ENCODE data around the gene MYBL2.

The MYBL2 gene

GRCh38 chr20:43723186-43723585 lies 56.3 kb downstream of the MYBL2 start:
- H3K4me3 ChIP-seq (ENCODE audit: low read length), result no peak overlapping the region
- no peak for TF ChIP-seq ZNF274 (IDR thresholded peaks at IDR 0.05; ENCODE audit: low read depth, low read length)

GRCh38 chr20:43723735-43724134 lies 56.8 kb downstream of the MYBL2 start:
- TF ChIP-seq ZNF274 (IDR thresholded peaks at IDR 0.05; ENCODE audit: low read depth, low read length), result no peak
- H3K4me3 ChIP-seq (ENCODE audit: low read length), result no peak overlapping the region

GRCh38 chr20:43724383-43724782 lies 57.5 kb downstream of the MYBL2 start:
- H3K4me3 ChIP-seq (ENCODE audit: low read length), result no peak overlapping the region
- TF ChIP-seq ZNF274 (IDR thresholded peaks at IDR 0.05; ENCODE audit: low read depth, low read length), result no peak

- no peak overlapping the region for H3K4me3 ChIP-seq (ENCODE audit: low read length)
- no peak for TF ChIP-seq ZNF274 (IDR thresholded peaks at IDR 0.05; ENCODE audit: low read depth, low read length)
These were observed 58.8 kb downstream of the MYBL2 start for GRCh38 chr20:43725666-43726065.

GRCh38 chr20:43726333-43726732 lies 59.4 kb downstream of the MYBL2 start:
- no peak for TF ChIP-seq ZNF274 (IDR thresholded peaks at IDR 0.05; ENCODE audit: low read depth, low read length)
- H3K4me3 ChIP-seq (ENCODE audit: low read length), result no peak overlapping the region

- no peak within 1 kb of the TSS for H3K4me3 ChIP-seq (ENCODE audit: low read length)
These were observed 60.0 kb downstream of the MYBL2 start, which contains the start of gene GTSF1L for GRCh38 chr20:43726811-43727338. TSS of gene GTSF1L (minus strand) at chr20:43727002. CDS start at chr20:43726694, 308 bp downstream.

GRCh38 chr20:43727980-43728590 lies 61.2 kb downstream of the MYBL2 start:
- TF ChIP-seq ZNF274 (IDR thresholded peaks at IDR 0.05; ENCODE audit: low read depth, low read length), result no peak
- no peak overlapping the region for H3K4me3 ChIP-seq (ENCODE audit: low read length)

More at GRCh38 chr20:43726811-43727338, 60.0 kb downstream of the MYBL2 start, which contains the start of gene GTSF1L:
- no peak for TF ChIP-seq ZNF274 (IDR thresholded peaks at IDR 0.05; ENCODE audit: low read depth, low read length)

- TF ChIP-seq ZNF274 (IDR thresholded peaks at IDR 0.05; ENCODE audit: low read depth, low read length), result no peak
- no peak overlapping the region for H3K4me3 ChIP-seq (ENCODE audit: low read length)
These were observed 61.9 kb downstream of the MYBL2 start for GRCh38 chr20:43728686-43729255.

GRCh38 chr20:43731469-43731868 lies 64.6 kb downstream of the MYBL2 start:
- no peak for TF ChIP-seq ZNF274 (IDR thresholded peaks at IDR 0.05; ENCODE audit: low read depth, low read length)
- H3K4me3 ChIP-seq (ENCODE audit: low read length), result no peak overlapping the region

- H3K4me3 ChIP-seq (ENCODE audit: low read length), result no peak overlapping the region
- TF ChIP-seq ZNF274 (IDR thresholded peaks at IDR 0.05; ENCODE audit: low read depth, low read length), result no peak
These were observed 65.0 kb downstream of the MYBL2 start for GRCh38 chr20:43731927-43732326.

- H3K4me3 ChIP-seq (ENCODE audit: low read length), result no peak overlapping the region
- TF ChIP-seq ZNF274 (IDR thresholded peaks at IDR 0.05; ENCODE audit: low read depth, low read length), result no peak
These were observed 69.8 kb downstream of the MYBL2 start for GRCh38 chr20:43736588-43737158.

GRCh38 chr20:43737925-43738324 lies 71.0 kb downstream of the MYBL2 start:
- H3K4me3 ChIP-seq (ENCODE audit: low read length), result no peak overlapping the region
- TF ChIP-seq ZNF274 (IDR thresholded peaks at IDR 0.05; ENCODE audit: low read depth, low read length), result no peak

GRCh38 chr20:43739148-43739749 lies 72.3 kb downstream of the MYBL2 start:
- H3K4me3 ChIP-seq (ENCODE audit: low read length), result no peak overlapping the region
- no peak for TF ChIP-seq ZNF274 (IDR thresholded peaks at IDR 0.05; ENCODE audit: low read depth, low read length)

- no peak overlapping the region for H3K4me3 ChIP-seq (ENCODE audit: low read length)
- TF ChIP-seq ZNF274 (IDR thresholded peaks at IDR 0.05; ENCODE audit: low read depth, low read length), result no peak
These were observed 73.7 kb downstream of the MYBL2 start for GRCh38 chr20:43740642-43741041.

Data from GM08714 (cell line).